HG03354 (cell line): ENCODE measurements around the gene CFAP97D2.
"Not testable (repeated sequence)": the region's sequence is repeated elsewhere in the genome, so short reads cannot be mapped to it uniquely, and the experiment has no call there.

Experiments used
- ATAC-seq: cut with Tn5 transposase; IDR thresholded peaks from one replicate; pipeline ENCODE4 v1.9.1; 2021; ENCODE audit warnings: mild to moderate bottlenecking; ENCODE audit not compliant: unreplicated experiment, poor library complexity, severe bottlenecking

CFAP97D2 gene

DNA sequence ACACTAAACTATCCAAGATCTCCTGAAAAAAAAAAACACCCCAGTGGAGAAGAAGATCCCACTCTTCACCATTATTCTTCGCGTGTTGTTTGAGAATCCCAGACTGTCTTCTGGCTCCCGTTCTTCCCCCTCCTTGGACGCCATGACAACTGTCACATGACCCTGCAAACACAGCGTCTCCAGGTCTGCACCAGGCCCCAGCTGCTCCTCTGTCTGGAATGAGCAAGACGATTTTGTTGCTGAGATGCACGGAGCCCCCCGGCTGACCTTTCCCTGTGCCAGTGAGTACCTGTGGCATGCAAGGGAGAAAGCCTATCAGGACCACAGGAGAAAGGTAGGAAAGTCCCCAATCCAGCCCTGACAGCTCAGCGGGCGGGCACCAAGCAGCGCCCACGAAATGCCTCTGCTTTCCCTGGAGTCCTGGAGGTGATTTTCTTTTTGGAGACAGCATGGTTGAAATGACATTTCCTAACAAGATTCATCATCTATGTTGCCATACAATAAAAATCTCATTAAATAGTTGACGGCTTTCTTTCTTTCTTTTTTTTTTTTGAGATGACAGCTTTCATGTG, at the start of gene CFAP97D2:
Gene CFAP97D2, plus strand, starts transcription at position 171 of the 572 bp plus-strand sequence. Its CDS starts 74 bp downstream, at position 245.
- no peak for ATAC-seq

DNA sequence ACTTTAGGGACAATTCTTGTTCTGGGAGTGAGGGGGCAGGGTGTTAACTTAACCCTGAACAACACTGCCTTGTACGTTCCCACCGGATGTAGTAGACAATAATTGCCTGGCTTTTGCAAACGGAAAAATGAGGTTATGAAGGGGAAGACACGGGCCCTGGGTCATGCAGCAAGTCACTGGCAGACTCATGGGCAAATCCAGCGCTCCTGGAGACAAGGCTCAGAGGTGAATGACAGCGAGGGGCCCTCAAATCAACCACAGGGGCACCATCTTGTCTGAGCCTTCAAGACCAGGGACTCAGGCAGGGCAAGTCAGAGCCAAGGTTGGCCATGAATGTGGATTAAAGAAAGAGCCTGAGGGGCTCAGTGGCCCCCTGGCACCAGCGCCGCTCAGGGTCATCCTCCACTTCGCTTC, 49.4 kb upstream of the CFAP97D2 start:
- ATAC-seq = no peak

DNA sequence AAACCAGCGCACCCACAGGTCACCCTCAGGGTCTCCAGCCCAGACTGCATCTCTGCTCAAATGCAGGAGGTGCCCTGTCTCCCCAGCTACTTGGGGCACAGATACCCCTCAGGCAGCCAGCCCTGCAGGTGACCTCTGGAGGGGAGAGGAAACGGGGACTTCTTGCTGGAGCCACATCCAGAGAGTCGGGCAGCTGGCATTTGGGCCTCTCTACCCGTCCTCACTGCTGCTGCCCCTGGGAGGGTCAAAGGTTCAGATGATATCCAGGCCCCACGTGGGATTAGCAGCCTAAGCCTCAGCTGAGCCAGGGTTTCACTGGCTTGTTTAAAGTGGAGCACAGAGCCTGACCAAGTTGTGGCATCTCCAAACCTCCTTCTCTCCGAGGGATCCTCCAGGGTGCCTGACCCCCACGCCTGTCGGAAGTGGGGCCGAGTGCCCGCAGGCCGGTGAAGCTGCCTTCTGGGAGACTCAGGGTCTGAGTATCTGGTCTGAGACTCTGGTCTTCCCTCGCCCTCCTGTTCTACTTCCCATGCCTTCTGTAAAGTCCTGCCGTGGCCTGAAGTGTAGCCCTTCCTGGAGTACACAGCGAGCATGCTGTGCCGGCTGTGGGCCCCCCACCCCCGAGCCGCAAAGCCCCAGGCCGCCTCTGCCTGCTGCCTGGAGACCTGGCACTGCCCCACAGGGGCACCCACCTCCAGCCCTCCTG, 48.8 kb upstream of the CFAP97D2 start:
- ATAC-seq = no peak

DNA sequence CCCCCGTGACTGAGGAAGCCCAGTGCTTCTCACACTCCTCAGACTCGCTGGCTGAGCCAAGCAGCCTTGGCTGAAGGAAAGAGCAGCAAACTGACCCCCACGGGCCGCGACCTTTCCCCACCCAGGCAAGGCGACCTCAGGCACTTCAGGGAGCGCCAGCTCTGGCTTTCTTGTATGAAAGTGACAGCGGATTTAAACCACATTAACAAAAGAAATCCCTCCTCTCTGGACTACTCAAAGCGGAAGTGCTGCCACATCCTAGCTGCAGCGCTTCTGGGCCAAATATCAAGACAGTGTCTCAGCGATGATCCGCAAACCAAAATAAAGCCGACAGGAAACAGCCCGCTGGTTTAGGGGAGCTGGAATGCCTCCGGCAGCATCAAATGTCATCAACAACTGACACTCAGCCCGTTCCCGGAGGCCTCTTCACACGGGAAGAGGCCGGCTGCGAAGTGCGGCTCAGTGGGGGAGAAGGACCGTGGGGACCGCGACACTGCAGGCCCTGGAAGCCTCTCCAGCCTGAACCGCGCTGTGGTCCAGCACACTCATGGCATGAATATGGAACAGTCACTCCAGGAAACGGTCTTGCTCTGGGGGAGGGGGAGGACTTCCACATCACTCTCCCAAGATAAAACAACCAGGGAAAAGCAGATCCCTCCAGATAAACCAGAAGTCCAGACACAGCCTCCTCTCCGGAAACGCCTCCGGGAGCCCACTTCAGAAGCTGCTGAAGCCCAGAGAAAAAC, 48.0 kb upstream of the CFAP97D2 start:
- ATAC-seq = no peak

DNA sequence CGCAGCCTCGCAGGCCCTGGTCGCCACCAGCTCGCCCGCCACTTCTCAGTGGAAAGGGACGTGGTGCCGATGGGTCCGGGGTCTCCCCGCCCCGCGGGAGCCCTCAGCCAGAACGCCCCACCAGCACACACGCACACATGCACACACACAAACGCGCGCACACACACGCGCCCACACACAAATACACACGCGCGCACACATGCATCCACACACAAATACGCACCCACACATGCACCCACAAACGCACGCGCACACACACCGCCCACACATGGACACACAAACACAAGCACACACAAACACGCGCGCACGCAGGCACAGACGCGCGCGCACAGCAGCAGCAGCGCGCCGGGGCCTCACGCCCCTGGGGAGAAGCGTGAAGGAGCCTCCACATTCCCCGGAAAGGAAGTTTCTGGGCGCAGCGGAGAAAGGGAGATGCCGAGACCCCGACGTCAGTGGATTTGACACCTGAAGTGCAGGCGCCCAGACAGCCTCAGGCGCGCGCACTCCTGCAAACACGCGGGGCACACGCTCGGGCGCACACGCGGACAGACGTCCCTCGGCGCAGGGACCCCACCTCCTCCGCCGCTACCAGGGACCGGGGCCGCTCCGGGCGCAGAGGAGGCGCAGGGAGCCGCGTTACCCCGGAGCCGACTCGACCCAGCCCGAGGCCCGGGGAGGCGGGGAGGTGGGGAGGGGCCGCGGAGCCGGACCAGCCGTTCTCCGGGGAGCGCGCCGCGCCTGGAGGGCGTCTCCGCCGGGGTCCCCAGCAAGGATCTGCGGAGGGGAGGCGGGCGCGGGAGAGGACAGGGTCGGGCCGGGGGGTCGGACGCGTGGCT, 47.3 kb upstream of the CFAP97D2 start:
- peak; percentile 20 for ATAC-seq

DNA sequence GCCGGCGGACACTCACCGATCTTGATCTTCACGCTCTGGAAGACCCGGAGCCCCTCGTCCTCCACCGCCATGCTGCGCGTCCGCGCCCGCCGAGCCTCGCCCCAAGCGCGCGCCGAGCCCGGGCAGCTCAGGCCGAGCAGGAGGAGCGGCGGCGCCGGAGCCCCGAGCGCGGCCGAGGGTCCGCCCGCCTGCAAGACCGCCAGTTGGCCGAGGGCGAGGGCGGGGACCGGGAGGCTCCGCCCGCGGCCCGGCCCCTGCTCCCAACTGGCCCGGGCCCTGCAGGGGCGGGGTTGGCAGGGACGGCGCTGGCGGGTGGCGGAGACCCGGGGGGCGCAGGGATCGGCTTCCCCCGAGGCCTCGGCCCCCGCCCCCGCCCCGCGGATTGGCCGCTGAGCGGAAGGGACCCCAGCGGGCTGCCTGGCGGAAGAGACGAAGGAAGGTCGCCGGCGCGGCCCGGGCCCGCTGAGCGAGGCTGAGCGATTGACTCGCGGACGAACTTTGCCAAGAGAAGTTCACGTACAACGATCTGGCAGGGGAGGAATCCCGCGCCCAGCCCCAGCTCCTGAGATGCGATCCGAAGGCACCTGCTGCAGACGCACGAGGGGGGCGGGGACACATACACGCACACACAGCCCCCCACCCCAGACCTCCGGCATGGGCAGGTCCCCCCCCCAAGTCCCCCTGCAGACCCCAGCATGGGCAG, 46.5 kb upstream of the CFAP97D2 start, which contains the start of gene RASA3:
Gene RASA3, minus strand, starts transcription at position 205 of the 703 bp plus-strand sequence. Its CDS starts 134 bp downstream, at position 71.
- peak; percentile 66 for ATAC-seq

DNA sequence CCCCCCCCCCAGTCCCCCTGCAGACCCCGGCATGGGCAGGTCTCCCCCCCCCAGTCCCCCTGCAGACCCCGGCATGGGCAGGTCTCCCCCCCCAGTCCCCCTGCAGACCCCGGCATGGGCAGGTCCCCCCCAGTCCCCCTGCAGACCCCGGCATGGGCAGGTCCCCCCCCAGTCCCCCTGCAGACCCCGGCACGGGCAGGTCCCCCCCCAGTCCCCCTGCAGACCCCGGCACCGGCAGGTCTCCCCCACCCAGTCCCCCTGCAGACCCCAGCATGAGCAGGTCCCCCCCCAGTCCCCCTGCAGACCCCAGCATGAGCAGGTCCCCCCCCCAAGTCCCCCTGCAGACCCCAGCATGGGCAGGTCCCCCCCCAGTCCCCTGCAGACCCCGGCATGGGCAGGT, 45.9 kb upstream of the CFAP97D2 start:
- not testable (repeated sequence) for ATAC-seq

DNA sequence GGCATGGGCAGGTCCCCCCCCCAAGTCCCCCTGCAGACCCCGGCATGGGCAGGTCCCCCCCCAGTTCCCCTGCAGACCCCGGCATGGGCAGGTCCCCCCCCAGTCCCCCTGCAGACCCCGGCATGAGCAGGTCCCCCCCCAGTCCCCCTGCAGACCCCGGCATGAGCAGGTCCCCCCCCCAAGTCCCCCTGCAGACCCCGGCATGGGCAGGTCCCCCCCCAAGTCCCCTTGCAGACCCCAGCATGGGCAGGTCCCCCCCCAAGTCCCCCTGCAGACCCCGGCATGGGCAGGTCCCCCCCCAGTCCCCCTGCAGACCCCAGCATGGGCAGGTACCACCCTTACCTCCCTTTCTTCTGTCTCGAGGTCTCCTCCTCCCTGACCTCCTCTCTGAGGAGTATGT, 45.5 kb upstream of the CFAP97D2 start:
- ATAC-seq = not testable (repeated sequence)

DNA sequence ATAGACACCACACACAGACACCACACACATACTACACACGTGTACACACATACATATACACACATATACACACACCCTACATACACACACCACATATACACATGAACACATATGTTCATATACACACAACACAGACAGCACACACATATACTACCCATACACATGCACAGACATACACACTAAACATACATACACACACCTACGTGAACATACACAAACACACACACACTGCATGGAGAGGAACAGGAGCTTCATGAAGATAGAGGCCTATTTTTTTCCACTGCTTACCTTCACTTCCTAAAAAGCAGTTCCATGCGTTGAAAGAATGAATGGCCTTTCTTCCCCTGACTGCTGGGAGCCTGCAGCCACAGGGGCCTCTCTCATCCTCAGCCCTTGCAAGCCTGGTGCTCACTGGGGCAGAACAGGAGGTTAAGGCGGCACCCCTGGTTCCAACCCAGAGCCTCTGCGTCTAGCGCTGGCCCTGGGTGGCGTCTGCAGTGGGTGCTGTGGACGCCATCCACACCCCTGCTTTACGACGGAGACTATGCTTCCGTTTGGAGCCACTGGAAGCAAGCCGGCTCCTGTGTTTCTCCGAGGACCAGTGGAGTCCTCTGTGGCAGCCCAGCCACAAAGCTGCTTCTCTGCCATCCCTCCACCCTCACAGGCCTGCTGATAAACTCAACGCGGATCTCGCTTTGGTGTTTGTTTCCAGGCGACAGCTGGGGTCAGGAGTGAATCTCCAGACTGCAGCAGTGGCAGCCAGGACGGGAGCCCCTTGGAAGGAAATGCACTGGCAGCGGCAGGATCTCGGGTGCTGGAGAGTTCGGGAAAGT, 44.7 kb upstream of the CFAP97D2 start:
- no peak for ATAC-seq

DNA sequence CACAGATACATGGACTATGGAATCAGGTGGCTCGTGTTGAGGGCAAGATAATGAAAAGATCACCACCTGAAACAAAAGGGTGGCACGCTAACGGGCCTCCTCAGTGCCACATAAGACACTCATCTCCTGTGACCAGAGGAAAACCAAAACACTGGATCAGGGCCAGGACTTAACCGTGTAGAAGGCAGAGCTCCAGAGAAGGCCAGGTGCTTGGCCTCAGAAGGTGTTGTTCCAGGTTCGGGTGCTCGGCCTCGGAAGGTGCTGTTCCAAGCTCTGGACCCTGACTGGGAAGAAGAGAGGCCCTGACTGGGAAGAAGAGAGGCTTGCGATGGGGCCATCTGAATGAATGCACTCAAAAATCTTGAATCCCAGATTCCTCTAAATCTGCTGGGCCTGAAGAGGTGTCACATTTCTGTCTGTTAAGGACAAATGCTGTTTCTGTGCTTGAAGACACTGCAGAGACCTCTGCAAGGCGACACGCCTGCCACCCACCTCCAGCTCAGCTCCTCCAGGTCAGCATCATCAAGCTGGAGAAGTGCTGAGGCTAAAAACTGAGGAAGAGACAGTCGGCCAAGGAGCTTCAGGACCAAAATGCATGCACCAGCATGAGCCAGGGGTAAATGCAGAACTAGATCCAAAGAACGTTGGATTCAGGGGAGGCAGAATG, 44.0 kb upstream of the CFAP97D2 start:
- ATAC-seq = no peak

DNA sequence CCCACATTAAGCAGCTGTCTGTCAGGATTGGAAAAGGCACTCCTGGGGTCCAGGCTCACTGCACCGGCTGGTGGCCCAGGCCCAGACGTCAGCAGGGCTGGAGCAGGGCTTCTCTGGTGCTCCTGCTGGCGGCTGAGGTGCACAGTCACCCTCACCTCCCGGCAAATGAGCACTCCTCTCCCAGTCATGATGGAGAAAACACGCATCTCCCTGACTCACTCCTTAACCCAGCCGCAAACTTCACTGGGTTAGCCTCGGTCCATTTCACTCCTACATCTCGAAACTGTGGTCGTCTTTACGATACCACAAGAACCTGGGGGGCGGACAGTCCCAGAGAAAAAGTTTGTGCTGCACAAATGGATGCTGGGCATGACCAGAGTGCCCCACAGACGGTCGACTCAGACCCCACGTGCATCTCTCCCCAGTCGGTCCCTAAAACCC, 43.3 kb upstream of the CFAP97D2 start:
- ATAC-seq = no peak

DNA sequence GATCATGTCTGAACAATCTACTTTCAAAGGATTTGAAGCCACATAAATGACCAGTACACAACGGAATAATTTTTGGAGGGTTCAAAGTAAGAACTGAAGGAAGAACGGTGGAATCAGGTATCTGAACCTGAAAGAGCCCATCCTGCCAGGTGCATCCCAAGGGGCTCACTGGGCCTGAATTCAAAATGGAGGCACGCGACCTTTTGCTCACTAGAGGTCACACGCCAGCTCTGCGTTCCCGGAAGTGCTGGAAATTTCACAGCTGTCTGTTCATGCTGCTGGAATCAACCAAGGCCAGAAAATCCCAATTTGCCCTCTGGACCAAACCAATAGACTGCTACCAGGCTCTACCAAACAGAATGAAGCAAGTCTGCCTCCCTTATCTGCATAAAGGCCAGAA, 42.5 kb upstream of the CFAP97D2 start:
- no peak for ATAC-seq

DNA sequence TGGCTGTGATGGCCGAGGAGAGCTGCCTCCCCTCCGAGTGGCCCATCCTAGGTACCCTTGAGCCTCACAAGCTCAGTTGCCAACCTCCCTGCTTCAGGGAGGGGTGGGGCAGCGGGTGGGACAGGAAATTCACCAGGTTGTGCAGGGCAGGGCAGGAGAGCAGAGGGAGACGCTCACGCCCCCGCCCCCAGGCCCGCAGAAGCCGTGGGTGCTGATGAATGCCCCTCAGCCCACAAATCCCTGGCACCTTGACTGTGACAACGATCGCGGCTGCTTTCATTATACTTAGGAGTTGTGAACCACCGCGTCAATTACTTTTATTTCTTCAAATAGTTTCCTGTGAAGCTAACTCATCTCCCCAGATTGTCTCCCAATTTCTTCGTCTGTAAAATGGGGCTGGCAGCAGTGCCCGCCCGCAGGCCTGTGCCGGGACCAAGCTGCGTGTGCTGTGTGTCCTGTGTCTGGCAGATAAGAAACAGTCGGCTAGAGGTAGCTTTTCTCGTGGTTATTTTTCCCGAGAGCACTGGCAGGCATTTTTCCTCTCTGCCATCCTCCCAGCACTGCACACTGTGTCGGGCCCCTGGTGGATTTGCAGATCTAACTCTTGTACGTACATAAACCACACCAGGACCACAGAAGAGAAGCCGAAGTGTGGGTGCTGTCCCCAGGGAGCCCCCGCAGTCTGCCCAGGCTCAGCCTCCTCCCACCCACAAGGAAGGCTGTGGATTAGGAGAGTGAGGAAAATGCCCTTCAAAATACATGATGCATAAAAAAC, 38.7 kb upstream of the CFAP97D2 start:
- no peak for ATAC-seq

DNA sequence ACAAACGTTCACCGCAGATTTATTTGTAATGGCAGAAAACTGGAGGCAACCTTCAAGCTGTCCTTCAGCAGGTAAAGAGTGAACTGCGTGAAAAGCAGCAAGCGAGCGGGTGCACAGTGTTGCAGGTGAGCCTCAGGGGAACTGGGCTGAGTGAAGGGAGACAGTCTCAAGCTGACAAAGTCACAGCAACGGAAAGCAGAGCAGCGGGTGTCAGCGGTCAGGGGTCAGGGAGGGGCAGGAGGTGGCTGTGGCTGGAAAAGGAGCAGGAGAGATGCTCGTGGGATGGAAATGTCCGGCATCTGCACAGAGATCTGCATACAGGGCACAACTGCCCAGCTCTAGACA, 38.2 kb upstream of the CFAP97D2 start:
- ATAC-seq = no peak

DNA sequence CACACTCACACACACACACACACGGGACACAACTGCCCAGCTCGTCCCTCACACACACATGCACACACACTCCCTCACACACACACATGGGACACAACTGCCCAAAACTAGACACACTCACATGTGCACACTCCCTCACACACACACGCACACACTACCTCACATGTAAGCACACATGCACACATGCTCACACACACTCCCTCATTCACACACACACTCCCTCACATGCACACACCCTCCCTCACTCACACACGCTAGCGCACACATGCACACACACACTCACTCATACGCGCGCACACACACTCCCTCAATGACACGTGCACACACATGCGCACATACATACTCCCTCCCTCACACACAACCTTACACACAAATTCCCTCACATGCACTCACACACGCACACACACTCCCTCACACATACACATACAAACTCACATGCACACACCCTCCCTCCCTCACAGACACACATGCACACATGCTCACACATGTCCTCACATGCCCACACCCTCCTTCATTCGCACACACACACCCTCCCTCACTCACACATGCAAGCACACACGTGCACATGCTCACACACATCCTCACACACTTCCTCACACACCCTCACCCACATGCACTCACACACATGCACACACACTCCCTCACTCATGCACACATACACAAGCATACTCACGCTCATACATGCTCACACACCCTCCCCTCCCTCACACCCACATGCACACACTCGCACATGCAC, 37.6 kb upstream of the CFAP97D2 start:
- no peak for ATAC-seq

DNA sequence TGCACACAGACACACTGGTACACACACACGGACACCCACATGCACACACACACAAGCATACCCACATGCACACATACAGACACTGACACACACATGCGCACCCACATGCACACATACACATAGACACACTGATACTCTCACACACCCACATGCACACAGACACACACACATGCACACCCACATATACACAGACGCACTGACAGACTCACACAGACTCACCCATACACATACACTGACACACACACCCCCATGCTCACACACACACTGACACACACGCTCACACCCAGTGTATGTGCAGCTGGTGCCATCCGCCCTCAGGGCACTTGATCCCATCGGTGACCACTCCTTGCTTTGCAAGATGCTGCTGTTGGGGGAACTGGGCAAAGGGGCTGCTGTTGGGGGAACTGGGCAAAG, 36.9 kb upstream of the CFAP97D2 start:
- no peak for ATAC-seq
